ENCODE data around the gene MBP.

MBP gene

DNA sequence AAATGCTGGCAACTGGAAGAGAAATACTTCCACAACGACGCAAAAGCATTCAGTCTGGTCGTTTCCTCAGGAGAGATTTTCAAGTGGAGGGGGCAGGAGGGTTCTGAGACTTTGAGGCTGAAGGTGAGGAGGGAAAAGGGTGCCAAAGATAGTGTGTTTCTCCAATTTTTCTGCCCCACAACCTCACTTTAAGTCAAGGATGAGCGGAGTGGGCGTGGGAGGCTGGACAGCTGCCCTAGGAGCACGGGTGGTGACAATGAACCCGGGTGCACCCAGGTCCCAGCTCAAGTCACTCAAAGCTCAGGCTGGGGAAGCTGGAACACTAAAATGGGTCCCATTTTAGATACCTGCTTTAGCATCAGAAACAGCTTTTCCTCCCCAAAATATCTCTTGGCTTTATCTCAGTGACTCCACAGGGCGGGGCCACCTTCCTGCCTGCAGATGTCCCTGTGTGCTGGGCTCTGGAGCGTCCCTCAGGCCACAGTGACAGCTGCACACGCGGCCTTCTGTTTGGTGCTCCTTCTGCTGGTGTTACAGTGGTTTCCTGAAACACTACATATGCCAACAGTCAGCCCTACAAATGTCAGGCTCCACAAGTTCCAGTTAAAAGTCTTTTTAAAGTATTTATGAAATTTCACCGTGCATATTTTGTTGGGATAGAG, 1.4 kb upstream of the MBP start:
- no peak for DNase-seq (ENCODE audit: low read depth in 2 of 2)

DNA sequence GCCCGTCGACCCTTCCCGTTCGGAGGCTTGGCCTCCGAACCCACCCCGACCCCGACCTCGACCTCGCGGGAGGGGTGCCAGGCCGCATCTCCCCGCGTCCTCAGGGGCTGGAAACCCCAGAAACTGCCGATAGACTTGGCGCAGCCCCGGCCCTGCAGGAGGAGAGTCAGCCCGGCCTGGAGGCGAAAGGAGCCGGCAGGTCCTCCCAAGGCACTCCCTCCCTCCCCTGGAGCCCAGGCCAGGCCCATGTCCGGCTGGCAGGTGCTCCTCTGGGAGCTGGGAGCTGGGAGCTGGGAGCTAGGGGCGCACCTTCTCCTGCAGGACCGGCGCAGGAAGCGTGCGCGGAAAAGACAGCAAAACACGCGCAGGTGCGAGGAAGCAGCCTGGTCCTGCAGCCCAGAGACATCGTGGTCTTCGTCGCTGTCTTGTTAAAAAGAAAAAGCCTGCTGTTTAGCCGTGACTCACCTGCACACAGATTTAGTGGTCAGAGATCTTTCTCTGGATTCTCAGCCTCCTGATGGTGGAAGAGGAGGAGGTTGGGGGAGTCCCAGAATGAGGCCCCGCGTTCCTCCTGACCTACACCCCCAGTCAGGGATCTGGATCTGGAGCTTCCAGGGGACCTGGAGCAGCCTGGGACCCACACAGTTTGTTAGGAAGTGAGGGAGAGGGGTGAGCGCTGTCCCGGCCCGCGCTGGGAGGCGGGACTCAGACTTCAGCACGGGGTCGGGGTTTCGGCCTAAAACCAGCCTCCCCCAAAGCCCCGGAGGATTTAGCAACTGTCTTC, 660 bp upstream of the MBP start:
- no peak for DNase-seq (ENCODE audit: low read depth in 2 of 2)

DNA sequence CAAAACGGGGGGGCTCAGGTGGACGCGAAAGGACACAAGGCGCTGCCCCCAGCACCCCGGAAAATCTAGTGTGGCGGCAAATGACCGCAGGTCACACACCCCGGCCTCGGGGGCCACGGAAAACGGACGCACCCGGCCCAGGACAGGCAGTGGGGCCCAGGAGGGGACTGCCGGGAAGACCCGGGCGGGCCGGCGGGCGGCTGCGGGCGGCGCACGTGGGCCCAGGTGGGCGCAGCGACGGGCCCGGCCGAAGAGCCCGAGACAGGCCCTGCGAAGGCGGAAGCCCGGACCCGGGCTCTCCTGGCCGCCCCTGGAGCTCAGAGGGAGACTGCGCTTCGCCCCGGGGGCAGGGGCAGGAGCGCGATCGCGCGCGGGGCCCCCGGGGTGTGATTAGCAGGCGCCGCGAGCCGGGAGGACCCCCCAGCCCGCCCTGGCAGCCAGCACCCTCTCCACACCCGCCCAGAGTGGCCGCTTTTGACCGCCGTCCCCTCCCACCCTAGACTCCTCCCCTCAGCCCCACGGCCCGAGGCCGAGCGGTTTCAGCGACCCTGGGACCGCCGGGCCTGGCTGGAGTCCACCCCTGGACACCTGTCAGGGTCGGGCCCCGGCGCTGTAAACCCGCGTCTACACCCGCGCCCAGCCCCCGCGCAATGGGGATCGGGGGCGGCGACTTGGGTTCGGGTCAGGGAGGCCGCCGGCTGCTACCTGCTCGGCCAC, 773 bp downstream of the MBP start:
- no peak for DNase-seq (ENCODE audit: low read depth in 2 of 2)

DNA sequence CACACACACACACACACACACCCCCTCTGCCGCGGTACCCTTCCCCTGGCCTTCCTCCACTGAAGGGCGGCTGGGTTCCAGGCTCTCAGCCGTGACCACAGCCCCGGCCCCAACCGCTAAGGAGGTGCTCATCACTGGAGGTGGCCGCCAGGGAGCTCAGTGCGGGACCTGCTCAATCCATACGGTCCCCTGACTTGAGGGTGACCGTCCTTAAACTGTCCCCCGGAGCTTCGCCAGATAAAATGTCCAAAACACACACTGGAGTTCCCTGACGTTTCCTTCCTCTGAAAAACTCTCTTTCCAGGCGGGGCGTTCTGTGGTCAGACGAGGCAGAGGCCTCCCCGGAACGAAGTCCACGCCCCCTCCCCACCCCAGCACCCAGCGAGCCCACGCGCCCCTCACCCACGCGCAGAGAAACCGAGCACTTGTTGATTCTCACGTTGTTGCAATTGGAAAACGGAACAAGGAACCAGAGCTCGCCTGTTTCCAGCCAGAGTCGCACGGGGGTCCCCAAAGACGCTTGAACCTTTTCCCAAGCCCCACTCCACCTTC, 1.4 kb downstream of the MBP start:
- no peak for DNase-seq (ENCODE audit: low read depth in 2 of 2)

DNA sequence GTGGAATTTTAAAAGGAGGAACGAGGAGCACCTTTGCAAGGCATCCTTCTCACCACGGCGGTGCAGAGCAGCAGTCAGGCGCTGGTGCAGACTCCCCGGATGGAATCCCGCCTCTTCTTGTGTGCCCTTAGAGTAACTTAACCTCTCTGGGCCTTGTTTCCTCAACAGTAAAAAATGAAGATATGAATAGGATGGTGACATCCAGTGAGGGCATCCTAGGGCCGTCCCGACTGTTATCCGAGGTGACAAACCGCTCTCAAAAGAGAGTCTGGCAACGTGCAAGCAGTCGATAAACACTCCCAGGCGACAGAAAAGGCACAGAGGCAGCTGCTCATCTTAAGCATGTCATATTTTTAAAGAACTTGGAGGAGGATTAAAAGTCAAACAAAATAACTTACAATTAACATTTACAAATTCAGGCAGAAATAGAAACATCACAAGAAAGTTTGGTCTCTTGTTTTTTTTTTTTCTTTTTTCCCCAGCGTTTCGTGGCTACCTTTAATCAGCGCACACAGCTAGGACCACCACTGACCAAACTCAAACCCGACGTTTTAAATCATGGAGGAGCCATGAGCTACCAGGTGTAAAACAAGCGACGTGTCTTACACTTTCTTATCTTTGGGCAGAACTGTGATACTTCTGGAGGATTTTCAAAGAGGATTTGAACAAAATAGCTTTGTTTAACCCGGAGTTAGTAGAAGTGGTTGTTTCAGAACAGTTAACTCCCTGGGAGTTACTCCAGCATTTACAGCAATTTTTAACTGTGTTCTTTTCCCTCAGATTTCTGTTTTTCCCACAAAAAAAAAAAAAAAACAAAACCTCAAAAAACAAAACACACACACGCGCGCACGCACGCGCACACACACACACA, 2.1 kb downstream of the MBP start:
- no peak for DNase-seq (ENCODE audit: low read depth in 2 of 2)

DNA sequence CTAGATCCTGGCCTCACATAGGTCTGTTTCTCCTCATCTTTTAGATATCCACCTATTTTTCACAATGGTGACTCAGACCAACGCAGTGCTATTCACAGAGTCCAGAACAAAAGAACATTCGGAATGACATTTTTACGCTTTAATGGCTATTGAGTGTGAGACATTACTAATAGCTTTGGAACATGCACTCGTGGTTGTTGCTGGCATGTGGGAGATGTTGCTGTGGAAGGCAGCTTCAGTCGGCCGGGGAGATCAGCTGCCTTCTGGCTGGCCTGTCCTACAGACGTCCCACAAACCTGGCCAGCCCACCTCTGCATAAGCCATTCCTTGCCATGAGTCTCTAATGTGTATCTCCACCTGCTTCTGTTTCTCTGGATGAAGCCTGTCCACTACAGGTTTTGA, 3.4 kb downstream of the MBP start:
- DNase-seq (ENCODE audit: low read depth in 2 of 2): no peak

DNA sequence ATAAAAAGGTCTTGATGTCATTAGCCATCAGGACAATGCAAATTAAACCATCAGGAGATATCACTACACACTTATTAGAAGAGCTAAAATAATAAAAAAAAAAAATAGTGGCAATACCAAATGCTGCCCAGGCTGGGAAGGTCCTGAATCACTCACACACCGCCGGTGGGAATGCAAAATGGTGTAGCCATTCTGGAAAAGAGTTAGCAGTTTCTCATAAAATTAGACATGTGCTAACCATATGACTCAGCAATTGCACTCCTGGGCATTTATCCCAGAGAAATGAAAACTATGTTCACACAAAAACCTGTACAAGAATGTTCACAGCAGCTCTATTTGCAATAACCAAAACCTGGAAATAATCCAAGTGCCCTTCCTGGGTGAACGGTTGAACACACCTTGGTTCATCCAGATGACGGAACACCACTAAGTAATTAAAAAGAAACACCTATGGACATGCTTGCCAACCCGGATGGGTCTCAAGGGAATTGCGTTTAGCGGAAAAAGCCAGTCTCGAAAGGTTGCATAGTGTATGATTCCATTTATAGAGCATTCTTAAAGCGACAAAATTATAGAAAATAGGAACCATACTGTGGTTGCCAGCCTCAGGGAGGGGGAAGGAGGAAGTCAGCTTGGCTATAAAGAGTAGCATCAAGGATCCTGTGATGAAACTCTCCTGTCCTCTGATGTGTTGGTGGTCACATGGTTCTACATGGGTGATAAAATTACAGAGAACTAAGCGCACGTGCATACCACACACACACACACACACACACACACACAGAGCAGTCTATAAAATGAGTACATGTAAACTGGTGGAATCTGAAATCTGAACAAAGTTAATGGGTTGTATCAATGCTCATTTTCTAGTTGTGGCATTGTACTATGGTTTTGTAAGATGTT, 4.6 kb downstream of the MBP start:
- DNase-seq (ENCODE audit: low read depth in 2 of 2): no peak

DNA sequence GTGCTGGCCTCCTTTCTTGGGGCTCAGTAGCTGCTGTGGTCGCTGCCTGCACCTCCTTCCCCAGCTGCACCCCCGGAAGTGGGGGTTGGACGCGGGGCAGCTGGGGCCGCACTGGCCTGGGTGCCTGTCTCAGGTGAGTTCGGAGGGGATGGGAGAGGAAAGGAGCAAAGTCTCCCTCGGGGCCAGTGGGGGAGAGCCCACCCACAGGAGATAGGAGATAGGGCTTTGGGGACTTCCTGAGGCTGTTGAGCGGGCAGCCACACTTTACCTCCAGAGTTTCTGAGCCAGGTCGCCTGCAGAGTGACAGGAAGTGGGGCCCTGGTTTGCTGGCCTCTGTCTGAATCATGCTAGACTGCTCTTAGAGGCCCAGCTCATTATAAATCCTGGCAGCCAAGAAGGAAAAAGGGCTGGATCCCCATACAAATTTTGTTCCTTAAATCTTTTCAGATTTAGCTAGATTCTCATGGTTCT, 8.1 kb downstream of the MBP start:
- DNase-seq (ENCODE audit: low read depth in 2 of 2): no peak

DNA sequence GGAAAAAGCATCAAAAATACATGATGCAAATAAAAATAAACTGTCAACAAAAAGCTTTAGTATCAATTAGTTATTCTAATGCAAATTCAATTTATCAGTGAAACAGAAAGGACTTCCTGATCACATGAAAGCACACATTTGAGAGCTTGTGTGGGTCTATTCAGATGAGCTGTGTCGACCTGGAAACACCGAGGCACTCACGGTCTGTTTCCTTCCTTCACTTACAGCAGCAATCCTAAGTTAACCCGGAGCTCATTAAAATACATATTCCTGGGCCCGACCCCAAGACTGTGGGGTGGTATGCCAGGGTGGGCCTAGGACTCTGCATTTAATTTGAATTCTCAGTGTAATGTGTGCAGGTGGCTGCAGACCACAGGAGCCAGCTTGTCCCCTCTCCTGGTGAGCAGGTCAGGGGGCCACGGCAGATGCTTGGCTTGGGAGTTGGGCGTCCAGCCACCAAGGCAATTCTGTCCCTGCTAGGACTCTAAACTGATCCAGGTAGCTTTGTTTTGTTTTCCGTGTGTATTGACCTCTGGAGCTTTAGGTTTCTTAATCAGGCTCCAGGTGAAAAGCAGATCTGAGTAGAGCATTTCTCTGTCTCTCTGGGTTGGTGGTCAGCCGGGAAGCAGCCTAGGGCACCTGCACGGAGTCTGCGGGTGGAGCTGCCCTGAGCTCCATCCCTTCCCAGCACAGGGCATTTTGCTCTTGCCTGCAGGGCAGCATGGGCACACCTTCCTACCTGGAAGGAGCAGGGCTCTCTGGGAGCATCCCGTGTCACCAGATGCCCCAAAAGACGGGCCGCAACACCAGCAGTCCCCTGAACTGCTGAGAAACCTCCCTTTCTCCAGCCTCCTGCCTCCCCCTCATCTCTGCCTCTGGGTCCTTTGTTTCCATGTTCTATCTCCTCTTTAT, 9.0 kb downstream of the MBP start:
- DNase-seq (ENCODE audit: low read depth in 2 of 2): no peak

DNA sequence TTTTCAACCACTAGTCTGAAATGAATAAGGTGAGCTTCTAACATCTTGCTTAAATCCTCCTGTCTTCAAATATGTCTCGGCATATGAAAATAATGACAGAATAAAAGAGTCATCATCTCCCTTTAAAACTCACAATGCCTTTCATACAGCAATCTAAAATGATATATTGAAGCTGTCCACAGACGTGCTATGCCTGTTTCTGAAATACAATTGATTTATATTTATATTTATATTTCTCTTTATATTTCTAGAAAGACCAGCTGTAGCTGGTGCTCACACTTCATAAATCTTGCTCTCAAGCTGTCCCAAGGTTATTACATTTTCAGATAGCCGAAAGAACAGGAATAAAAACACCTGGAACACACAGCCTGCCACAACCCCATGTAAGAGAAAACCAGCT, 11.1 kb downstream of the MBP start:
- no peak for DNase-seq (ENCODE audit: low read depth in 2 of 2)

DNA sequence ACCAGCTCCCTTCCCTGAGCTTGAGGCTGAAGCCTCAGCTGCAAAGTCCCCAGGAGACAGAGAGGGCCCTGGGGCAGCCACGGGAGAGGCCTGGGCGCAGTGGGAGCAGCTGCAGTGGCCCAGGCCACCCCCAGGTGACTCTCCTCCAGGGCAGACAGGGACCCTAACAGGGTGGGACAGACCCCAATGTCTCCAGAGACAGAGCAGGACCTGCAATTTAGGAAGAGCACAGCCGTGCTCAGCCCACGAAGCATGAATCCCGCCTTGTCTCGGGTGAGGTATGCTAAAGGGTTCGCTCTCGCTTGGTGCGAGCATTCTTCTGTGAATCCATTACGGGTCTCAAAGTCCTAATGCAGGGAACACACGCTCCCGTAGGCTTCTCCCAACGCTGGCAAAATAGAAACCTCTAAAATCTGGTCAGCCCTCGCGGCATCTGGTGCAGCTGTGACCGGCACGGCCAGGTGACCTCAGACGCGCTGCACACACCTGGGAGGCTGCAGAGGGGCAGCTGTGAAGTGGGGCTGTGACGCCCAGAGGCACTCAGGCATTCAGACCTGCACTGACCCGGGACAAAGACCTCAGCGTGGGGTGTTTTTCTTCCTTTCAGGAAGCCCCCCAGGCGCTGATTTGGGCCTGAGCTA, 12.6 kb downstream of the MBP start:
- DNase-seq (ENCODE audit: low read depth in 2 of 2): no peak

DNA sequence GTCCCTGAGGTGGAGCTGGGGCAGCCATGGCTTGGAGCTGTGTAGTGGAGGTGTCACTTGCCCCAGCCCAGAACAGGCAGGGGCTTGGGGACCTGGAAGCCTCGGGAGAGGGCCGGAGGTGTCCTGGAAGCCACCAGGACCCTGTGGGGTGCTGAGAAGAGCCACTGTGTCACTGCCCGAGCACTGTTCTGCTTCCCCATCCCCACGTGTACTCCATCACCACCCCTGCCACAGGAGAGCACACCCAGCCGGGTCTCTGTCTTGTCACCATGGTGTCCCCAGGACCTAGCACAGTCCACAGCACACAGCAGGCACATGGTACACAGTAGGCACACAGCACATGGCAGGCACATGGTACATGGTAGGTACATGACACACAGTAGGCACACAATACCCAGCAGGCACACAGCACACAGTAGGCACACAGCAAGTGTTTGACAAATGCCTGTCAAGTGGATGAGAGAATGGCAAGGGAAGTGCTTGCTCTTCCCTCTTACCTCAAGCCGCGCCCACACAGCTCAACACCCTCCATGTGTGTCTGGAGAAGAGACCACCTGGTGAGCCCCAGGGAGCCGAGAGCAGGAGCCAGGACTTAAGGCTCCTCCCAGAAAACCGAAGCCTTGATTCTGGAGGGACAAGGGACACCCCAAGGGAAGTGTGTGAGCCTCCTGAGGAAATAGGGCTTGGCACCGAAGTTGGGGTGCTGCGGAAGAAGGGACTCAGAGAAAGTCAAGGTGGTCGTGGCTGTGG, 13.3 kb downstream of the MBP start:
- DNase-seq (ENCODE audit: low read depth in 2 of 2): no peak

DNA sequence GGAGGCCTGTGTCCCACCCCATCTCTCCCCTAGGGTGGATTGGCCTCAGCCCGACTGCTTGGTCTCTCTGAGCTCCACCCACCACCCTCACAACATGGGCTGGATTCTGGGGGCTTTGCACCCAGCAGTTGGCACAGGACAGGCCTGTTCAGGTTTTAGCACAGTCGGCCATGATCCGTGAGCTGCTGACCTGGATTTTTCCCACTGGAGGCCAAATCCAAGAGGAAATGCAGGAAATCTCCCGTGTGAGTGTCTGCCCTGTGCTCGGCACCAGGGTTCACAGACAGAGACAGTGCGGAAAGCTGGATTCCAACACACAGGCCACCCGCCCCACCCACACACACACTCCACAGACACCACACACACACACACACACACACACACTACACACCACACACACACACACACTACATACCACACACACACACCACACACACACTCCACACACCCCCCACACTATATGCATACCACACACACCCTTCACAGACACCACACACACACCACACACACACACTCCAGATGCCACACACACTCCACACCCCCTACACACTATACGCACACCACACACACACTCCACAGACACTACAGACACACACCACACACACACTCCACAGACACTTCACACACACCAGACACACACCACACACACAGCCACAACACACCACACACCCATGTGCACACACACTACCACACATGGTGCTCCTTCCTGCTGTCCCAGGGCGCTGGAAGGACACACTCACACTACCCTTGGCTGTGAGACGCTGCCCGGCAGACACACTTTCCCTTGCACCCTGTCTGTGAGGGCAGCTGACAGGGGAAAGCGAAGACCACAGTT, 14.1 kb downstream of the MBP start:
- no peak for DNase-seq (ENCODE audit: low read depth in 2 of 2)

DNA sequence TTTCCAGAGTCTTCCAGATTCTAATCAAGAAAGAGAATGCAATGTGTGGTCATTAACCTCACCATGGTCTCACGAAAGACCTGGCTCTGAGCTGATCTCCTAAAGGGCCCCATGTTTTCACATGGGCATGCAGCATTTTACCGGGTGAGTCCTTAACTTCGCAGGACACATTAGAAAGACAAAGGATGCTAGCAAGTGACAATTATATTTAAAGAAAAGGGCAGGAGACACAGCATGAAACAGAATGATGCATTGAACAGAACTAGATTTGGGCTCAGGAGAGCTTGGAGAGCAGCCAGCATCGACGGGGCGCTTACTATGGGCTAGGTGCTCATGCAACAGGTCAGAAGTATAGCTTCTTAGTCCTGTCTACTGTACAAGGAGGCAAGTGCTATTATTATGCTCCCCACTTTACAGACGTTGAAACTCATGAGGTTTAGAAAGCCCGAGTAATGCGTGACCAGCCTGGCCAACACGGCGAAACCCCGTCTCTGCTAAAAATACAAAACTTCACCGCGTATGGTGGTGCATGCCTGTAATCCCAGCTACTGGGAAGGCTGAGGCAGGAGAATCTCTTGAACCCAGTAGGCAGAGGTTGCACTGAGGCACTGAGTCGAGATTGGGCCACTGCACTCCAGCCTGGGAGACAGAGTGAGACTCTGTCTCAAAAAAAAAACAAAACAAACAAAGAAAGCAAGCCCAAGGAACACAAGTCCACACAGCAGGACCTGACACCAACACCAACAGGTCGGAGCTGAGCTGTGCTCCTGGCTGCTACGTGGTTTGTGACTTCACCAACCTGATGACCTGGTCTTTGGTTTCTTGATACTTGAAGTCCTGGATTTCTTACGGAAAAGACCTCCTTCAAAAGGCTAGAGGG, 16.1 kb downstream of the MBP start:
- DNase-seq (ENCODE audit: low read depth in 2 of 2): no peak

DNA sequence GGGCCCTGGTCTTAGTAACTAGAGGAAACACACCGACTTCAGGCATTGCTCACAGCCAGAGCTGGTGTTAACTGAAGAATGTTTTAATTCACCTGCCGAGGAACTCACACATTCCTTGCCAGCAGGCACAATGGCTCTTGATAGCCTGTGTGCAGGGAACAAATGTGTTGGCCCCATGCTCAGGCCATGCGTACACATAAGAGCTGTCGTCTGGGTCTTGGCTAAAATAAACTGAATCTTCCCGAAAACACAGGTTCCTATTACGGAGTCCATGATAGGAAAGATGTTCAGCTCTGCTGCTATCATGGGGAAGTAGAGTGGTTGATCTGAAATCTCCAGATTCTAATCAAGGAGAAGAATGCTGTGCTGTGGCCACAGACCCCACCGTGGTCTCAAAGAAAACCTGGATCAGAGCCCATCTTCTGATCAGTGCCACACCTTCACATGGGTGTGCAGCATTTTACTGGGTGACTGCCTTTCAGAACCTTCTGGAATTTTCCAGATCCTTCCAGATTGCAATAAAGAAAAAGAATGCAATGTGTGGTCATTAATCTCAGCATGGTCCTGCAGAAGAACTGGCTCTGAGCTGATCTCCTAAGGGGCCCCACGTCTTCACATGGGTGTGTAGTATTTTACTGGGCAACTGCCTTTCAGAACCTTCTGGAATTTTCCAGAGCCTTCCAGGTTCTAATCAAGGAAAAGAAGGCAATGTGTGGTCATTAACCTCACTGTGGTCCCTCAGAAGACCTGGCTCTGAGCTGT, 17.2 kb downstream of the MBP start:
- no peak for DNase-seq (ENCODE audit: low read depth in 2 of 2)
